ENCODE data around the gene FIG4. TPM values are rescaled to one million over a fixed set of nuclear protein-coding genes. Genes with fewer than 3 reads are reported as not detected.

FIG4 gene
- total and polyA plus RNA-seq, 2 of the 13 experiments (the other 11 are each of a cell fraction or from before 2014, with no cell fraction given): 5.5 to 7.9 TPM

- TF ChIP-seq KLF12 (CRISPR knock-in tag; IDR thresholded peaks at IDR 0.05; ENCODE audit: borderline replicate concordance): peak; percentile 70; the same call in 1 of the 2 replicates
- TF ChIP-seq MXD1 (CRISPR knock-in tag; IDR thresholded peaks at IDR 0.05): no peak; the same call in 1 of the 2 replicates
- no peak for TF ChIP-seq ZNF709 (CRISPR knock-in tag; IDR thresholded peaks at IDR 0.05)
- TF ChIP-seq YY1 (IDR thresholded peaks at IDR 0.05; ENCODE audit: insufficient read depth, insufficient replicate concordance, low read depth, low read length): peak; percentile 96
- no peak for TF ChIP-seq ZNF784 (CRISPR knock-in tag; IDR thresholded peaks at IDR 0.05; ENCODE audit: borderline replicate concordance)
- no peak for TF ChIP-seq RBM22 (optimal IDR thresholded peaks at IDR 0.05; ENCODE audit: low read length)
- TF ChIP-seq ZNF75D (CRISPR knock-in tag; IDR thresholded peaks at IDR 0.05; ENCODE audit: borderline replicate concordance): no peak
- TF ChIP-seq ZNF839 (CRISPR knock-in tag; IDR thresholded peaks at IDR 0.05; ENCODE audit: borderline replicate concordance): 0 out of 2 replicates have a peak, but pooled peaks have one; percentile 71
- no peak for TF ChIP-seq EP300 (IDR thresholded peaks at IDR 0.05; ENCODE audit: low read depth in 2 of 2, low read length in 2 of 2)
- no peak for TF ChIP-seq EP300 (CRISPR knock-in tag; IDR thresholded peaks at IDR 0.05; ENCODE audit: borderline replicate concordance)
- no peak for TF ChIP-seq ZNF280B (CRISPR knock-in tag; IDR thresholded peaks at IDR 0.05; ENCODE audit: borderline replicate concordance)
- no peak for TF ChIP-seq ZBTB7A (CRISPR knock-in tag; IDR thresholded peaks at IDR 0.05)
- 0 out of 2 replicates have a peak, but pooled peaks have one; percentile 63 for TF ChIP-seq ZNF446 (CRISPR knock-in tag; IDR thresholded peaks at IDR 0.05)
- no peak for TF ChIP-seq ZBTB25 (CRISPR knock-in tag; IDR thresholded peaks at IDR 0.05)
- 0 out of 2 replicates have a peak, but pooled peaks have one; percentile 52 for TF ChIP-seq ZBTB26 (CRISPR knock-in tag; IDR thresholded peaks at IDR 0.05; ENCODE audit: borderline replicate concordance)
- 0 out of 2 replicates have a peak, but pooled peaks have one; percentile 22 for TF ChIP-seq FOXO1 (CRISPR knock-in tag; IDR thresholded peaks at IDR 0.05)
- no peak for TF ChIP-seq ZNF512B (CRISPR knock-in tag; IDR thresholded peaks at IDR 0.05; ENCODE audit: borderline replicate concordance)
- TF ChIP-seq ZSCAN29 (CRISPR knock-in tag; conservative IDR thresholded peaks at IDR 0.05): no peak
Measured at GRCh38 chr6:109690737-109691621, at the start of gene FIG4, which contains the start of gene AK9 (continued).

Measured in HepG2 (cell line).